IPS-18a (cell line): ENCODE results near the gene POU2F2.

Experiments used
- H3K27ac ChIP-seq: one replicate; pipeline ENCODE4 v1.5.1; 2013; ENCODE audit warnings: low read length
- H3K27me3 ChIP-seq: one replicate; pipeline ENCODE4 v1.6.1; 2013; ENCODE audit warnings: mild to moderate bottlenecking, low read length; ENCODE audit not compliant: control insufficient read depth, insufficient read depth
- H3K36me3 ChIP-seq: one replicate; pipeline ENCODE4 v1.6.1; 2013; ENCODE audit warnings: low read depth, low read length; ENCODE audit not compliant: control insufficient read depth
- H3K4me1 ChIP-seq: one replicate; pipeline ENCODE4 v1.6.1; 2013; ENCODE audit warnings: low read depth, low read length; ENCODE audit not compliant: control insufficient read depth
- H3K4me3 ChIP-seq: one replicate; pipeline ENCODE4 v1.5.1; 2013; ENCODE audit warnings: low read length
- H3K9ac ChIP-seq: one replicate; pipeline ENCODE4 v1.6.1; 2013; ENCODE audit warnings: mild to moderate bottlenecking, low read length, moderate library complexity
- H3K9me3 ChIP-seq: one replicate; pipeline ENCODE4 v1.6.1; 2013; ENCODE audit warnings: low read depth, low read length; ENCODE audit not compliant: control insufficient read depth

POU2F2 gene

DNA sequence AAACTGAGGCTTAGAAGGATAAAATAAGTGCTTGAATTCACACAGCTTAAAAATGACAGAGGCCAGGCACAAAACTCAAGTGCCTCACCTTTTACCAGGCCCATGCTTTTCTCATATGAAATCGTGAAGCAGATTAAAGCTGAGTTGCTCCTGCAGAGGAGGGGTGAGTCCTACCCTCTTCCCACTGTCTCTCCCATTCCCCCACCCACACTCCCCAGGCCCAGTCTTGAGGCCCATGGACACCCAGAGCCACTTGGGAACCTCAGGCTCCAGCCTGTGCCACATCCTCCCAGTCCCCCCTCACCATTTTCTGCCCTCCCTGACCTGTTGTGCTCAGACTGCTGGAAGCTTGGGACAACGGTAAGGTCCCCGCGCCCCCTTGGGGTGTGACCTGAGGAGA, 38.7 kb downstream of the POU2F2 start:
- Histone ChIP-seq H3K9ac (no peak overlapping the region), H3K27me3 (peaks cover 5% of the 10 kb centered on the region), H3K27ac (no peak overlapping the region), H3K4me1 (peaks cover 8% of the 10 kb centered on the region), H3K4me3 (no peak overlapping the region), H3K36me3 (no peaks in the 10 kb centered on the region), H3K9me3 (no peaks in the 10 kb centered on the region)

DNA sequence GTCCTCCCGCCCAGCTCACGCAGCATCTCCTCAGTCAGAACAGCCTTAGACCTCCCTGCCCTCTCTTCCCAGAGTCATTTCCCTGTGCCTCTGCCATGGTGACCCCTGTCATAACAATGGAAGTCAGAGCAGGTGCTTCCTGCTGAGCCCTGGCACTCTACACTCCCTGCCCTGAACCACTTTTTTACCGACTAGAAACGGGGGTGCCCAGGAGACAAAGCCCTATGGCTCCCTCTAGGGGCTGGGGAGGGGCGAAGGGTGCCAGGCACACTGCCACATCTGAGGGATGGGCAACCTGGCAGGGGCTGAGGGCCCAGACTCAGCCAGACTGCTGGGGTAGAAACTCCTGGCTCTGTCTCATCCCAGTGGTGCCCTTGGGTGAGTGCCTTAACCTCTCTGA, 39.9 kb downstream of the POU2F2 start:
- no peaks in the 10 kb centered on the region for H3K9me3 ChIP-seq
- H3K4me3 ChIP-seq, result no peak overlapping the region
- H3K27ac ChIP-seq, result no peak overlapping the region
- H3K4me1 ChIP-seq, result peaks cover 8% of the 10 kb centered on the region
- H3K9ac ChIP-seq, result no peak overlapping the region
- peaks cover 5% of the 10 kb centered on the region for H3K27me3 ChIP-seq
- H3K36me3 ChIP-seq, result no peaks in the 10 kb centered on the region

DNA sequence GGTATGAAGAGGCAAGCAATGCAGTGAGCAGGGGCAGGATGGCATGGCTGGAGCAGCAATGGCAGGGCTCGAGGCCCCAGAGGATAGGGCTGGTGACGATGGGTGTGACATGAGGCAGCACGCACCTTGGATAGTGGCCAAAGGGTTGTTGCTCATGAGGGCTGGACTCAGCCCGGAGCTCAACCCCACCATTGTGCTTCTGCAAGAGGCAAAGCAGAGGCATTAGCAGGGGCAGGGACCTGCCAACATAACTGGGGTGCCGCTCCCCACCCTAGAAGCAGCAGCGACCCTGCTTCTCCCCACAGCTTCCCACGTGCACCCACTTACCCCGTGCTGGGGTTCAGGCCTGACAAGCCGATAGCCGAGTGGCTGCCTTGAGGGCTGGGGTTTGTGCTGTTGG, 40.5 kb downstream of the POU2F2 start:
- H3K9me3 ChIP-seq, result no peaks in the 10 kb centered on the region
- H3K27me3 ChIP-seq, result peaks cover 5% of the 10 kb centered on the region
- H3K9ac ChIP-seq, result no peak overlapping the region
- H3K36me3 ChIP-seq, result no peaks in the 10 kb centered on the region
- peaks cover 8% of the 10 kb centered on the region for H3K4me1 ChIP-seq
- no peak overlapping the region for H3K4me3 ChIP-seq
- H3K27ac ChIP-seq, result no peak overlapping the region

DNA sequence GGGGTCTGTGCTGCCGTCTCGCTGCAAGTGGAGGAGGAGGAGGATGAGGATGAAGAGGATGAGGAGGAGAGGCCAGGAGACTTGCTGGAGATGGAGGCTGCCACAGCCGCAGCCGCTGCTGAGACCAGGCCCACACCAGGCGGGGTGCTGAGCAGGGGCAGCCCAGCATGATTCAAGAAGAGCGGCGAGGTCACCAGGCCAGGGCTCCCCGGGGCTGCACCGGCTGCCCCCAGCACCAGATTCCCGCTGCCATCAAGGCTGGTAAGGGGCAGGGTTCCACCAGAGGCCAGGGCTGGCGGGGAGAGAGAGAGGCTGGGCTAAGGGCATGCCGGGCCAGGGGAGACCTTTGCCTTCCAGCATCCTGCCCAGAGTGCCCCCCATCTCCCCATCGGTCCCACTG, 40.9 kb downstream of the POU2F2 start:
- no peaks in the 10 kb centered on the region for H3K36me3 ChIP-seq
- peaks cover 8% of the 10 kb centered on the region for H3K4me1 ChIP-seq
- H3K4me3 ChIP-seq, result no peak overlapping the region
- no peaks in the 10 kb centered on the region for H3K9me3 ChIP-seq
- H3K27me3 ChIP-seq, result peaks cover under 1% of the 10 kb centered on the region
- H3K27ac ChIP-seq, result no peak overlapping the region
- no peak overlapping the region for H3K9ac ChIP-seq

DNA sequence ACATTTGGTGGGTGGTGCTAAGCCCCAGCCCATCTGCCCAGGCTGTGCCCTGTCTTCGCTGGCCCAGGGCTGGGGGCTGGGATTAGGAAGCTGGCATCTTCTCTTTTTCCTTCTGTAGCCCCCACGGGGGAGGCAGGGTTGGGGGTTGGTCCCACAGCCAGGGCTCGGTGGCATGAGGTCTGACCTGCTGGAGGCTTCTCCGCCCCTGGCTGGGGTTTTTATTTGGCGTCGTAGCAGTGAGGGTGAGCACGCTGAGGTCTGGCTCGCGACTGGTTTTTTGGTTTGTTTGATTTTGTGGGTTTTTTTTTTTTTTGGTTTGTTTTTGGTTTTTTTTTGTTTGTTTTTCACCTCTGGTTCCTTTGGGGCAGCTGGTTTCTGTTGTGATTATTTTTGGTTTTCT, 41.6 kb downstream of the POU2F2 start:
- Histone ChIP-seq H3K4me3 (no peak overlapping the region), H3K9ac (no peak overlapping the region), H3K4me1 (peaks cover 8% of the 10 kb centered on the region), H3K27ac (no peak overlapping the region), H3K27me3 (no peaks in the 10 kb centered on the region), H3K9me3 (no peaks in the 10 kb centered on the region), H3K36me3 (no peaks in the 10 kb centered on the region)

DNA sequence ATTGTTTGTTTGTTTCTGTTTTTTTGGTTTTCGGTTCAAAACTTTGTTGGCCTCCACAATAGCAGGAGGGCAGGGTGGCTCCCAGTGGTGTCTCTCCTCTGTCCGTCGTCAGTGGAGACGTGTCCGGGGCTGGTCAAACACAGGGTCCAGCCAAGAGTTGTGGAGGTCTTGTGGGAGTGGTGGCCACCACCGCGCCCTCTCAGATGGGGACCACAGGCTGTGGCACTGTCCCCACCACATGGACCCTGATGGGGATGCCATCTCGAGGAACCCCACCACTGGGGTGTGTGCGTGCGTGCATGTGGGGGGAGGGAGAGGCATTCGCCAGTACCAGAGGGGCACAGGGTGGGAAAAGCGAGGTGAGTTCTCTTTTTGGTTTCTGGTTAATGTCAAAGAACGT, 42.5 kb downstream of the POU2F2 start:
- Histone ChIP-seq H3K4me3 (no peak overlapping the region), H3K9ac (no peak overlapping the region), H3K27me3 (no peaks in the 10 kb centered on the region), H3K4me1 (peaks cover 8% of the 10 kb centered on the region), H3K9me3 (no peaks in the 10 kb centered on the region), H3K27ac (no peak overlapping the region), H3K36me3 (no peaks in the 10 kb centered on the region)

DNA sequence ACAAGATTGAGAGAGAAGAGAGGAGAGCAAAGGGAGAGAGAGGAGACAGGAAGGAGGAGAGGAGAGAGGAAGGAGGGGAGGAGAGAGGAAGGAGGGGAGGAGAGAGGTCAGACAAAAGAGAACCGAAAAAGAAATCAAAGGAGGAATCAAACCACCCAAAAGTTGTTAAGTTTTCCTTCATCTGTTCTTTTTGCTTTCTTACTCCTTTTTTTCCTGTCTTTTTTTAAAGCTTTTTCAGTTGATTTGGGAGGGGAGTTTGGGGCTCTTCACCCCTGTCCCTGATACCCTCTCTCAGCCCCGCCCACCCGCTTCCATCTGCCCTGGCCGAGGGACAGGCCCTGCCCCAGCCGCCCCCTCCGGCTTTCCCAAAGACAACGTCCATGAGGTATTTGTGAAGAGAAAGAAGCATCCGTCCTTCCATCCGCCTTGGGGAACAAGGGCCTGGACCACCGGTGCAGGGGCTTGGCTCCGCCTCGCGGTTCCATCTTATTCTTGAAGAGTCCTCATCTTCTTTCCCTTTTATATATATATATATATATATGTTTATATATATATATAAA, 43.0 kb downstream of the POU2F2 start:
- Histone ChIP-seq H3K9ac (no peak overlapping the region), H3K27me3 (no peaks in the 10 kb centered on the region), H3K4me1 (peaks cover 8% of the 10 kb centered on the region), H3K9me3 (no peaks in the 10 kb centered on the region), H3K36me3 (no peaks in the 10 kb centered on the region), H3K27ac (no peak overlapping the region), H3K4me3 (no peak overlapping the region)

DNA sequence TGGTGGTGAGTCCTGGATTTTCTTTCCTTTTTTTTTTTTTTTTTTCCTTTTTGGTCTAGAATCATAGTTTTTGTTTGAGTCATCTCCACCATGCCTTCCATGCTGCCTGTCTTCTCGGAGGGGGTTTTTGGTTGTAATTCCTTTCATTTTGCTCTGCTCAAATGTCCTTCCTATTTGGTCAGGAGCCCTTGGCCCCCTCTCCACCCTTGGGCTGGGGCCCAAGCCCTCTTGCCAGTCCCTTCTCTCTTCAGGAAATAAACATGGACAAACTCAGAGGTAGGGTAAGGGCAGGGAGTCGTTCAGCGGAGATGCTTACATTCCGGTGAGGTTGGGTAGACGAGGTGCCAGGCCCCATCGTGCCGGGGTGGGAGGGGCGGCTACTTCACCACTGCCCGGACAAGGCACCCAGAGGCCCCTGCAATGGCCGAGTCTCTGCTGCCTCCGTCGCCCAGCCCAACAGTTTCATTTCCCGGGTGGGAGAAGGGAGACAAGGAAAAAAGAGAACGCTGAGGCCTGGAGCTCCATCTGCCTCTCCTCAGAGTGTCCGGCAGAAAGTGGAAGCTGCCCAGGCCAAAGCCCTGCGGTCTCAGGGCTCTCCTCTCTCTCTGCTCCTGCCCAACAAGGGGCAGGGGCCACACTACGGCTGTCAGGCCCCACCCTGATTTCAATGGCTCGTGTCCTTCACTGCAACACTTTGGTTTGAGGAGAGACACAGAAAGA, 43.6 kb downstream of the POU2F2 start:
- H3K27me3 ChIP-seq, result no peaks in the 10 kb centered on the region
- H3K4me3 ChIP-seq, result no peak overlapping the region
- no peak overlapping the region for H3K9ac ChIP-seq
- no peaks in the 10 kb centered on the region for H3K9me3 ChIP-seq
- no peak overlapping the region for H3K27ac ChIP-seq
- H3K4me1 ChIP-seq, result peaks cover 8% of the 10 kb centered on the region
- H3K36me3 ChIP-seq, result no peaks in the 10 kb centered on the region

DNA sequence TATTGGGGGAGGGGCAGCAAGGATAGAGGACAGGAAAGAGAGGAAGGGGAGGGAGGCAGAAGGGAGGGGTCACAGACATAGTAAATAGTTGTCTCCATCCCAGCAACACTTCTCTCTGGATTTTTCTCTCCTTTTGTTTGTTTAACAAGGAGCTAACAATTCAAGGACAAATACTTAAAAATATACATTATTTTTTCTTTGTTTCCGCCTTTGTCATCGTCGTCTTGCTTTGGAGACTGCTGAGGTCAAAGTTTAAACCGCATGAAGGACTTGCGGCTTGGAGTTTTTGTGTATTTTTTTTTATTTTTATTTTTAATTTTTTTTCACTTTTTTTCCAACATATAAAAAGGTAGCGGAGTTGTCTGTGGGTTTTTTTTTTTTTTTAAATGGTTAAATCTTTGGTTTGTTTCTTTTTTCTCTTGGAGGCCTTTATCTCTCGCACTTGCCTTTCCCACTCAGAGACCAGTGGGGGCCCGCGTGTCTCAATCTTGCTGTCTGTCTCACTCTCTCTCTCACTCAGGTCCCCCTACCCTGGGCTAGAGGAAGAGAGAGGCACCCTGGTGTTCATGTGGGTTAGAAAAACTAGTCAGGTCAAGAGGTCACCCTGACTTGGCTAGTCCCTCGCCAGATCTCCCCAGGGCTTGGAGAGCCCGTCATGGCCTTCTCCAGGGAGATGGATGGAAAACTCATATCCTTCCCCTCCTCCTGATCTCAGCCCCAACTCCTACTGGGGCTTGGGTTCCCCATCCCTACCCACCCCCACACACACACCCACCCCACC, 45.3 kb downstream of the POU2F2 start:
- Histone ChIP-seq H3K36me3 (peaks cover 3% of the 10 kb centered on the region), H3K9me3 (no peaks in the 10 kb centered on the region), H3K27me3 (no peaks in the 10 kb centered on the region), H3K9ac (no peak overlapping the region), H3K4me1 (peaks cover 8% of the 10 kb centered on the region), H3K4me3 (no peak overlapping the region), H3K27ac (no peak overlapping the region)

DNA sequence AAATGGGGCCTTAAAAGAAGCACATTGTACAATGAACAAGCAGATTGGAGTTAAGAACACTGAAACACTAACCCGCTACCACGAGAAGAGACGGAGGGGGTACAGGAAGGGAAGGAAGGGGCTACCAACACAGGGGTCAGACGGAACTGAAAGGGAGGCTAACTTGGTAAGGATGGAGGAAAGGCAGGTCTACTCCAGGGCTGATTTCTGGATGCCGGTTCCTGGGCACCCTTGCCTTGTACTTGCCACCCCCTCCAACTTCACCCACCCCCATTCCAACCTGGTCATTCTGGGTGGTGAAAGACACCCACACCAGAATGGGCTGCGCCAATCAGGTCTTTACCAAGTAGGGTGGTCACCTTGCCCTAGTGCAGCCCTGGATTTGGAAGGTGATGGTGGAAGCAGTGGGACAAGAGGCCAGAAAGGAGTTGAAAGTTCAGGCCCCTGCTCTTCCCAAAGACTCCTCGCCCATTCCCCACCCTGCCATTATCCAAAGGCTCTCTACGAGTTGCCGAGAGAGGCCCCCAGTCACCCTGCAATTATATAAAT, 46.0 kb downstream of the POU2F2 start:
- Histone ChIP-seq H3K4me1 (peaks cover 8% of the 10 kb centered on the region), H3K36me3 (peaks cover 10% of the 10 kb centered on the region), H3K4me3 (no peak overlapping the region), H3K27ac (no peak overlapping the region), H3K9me3 (no peaks in the 10 kb centered on the region), H3K27me3 (no peaks in the 10 kb centered on the region), H3K9ac (no peak overlapping the region)

DNA sequence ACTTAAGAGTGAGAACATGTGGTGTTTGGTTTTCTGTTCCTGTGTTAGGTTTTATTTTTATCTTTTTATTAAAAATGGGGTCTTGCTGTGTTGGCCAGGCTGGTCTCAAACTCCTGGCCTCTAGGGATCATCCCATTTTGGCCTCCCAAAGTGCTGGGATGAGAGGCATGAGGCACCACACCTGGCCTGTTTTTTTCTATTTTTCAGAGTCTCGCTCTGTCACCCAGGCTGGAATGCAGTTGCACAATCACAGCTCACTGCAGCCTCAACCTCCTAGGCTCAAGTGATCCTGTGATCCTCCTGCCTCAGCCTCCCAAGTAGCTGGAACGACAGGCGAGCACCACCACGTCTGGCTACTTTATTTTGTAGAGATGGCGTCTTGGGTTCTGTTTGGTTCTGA, 48.7 kb downstream of the POU2F2 start:
- Histone ChIP-seq H3K4me1 (peaks cover under 1% of the 10 kb centered on the region), H3K9me3 (no peaks in the 10 kb centered on the region), H3K36me3 (peaks cover 37% of the 10 kb centered on the region), H3K27me3 (no peaks in the 10 kb centered on the region), H3K27ac (no peak overlapping the region), H3K4me3 (no peak overlapping the region), H3K9ac (no peak overlapping the region)
